ENCODE measurements around the gene GRID2.
A peak's percentile ranks its signal among the peaks of the same experiment; 100 is the strongest.

The GRID2 gene

DNA sequence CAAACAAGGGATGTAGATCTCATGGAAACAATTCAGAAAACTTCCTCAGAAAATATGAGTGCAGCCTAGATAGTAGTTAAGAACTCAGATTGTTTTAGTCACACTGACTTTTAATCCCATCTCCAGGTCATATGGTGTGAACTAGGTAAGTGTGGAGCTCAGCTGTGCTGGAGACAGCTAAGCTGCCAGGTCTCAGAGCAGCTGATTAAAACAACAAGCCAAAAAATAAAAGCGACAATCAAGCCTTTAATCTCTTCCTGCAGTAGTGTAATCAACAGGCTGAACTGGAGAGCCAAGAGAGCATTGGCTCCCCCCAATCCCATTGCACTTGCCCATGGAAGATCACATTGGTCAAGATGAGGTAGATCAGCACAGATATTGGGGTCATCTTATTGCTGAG, 1426.5 kb downstream of the GRID2 start:
- Histone ChIP-seq H3K9me3 (ENCODE audit: severe bottlenecking) (no peaks in the 10 kb centered on the region), H3K4me3 (ENCODE audit: low read depth, low read length) (no peak overlapping the region), H3K36me3 (no peaks in the 10 kb centered on the region), H3K27ac (no peak overlapping the region), H3K27me3 (ENCODE audit: insufficient read depth, low read depth, severe bottlenecking) (no peaks in the 10 kb centered on the region)
- DNase-seq: peak; percentile 55
- TF ChIP-seq, protein P1, sequence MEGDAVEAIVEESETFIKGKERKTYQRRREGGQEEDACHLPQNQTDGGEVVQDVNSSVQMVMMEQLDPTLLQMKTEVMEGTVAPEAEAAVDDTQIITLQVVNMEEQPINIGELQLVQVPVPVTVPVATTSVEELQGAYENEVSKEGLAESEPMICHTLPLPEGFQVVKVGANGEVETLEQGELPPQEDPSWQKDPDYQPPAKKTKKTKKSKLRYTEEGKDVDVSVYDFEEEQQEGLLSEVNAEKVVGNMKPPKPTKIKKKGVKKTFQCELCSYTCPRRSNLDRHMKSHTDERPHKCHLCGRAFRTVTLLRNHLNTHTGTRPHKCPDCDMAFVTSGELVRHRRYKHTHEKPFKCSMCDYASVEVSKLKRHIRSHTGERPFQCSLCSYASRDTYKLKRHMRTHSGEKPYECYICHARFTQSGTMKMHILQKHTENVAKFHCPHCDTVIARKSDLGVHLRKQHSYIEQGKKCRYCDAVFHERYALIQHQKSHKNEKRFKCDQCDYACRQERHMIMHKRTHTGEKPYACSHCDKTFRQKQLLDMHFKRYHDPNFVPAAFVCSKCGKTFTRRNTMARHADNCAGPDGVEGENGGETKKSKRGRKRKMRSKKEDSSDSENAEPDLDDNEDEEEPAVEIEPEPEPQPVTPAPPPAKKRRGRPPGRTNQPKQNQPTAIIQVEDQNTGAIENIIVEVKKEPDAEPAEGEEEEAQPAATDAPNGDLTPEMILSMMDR (IDR thresholded peaks at IDR 0.05; ENCODE audit: low read depth, low read length): no peak

DNA sequence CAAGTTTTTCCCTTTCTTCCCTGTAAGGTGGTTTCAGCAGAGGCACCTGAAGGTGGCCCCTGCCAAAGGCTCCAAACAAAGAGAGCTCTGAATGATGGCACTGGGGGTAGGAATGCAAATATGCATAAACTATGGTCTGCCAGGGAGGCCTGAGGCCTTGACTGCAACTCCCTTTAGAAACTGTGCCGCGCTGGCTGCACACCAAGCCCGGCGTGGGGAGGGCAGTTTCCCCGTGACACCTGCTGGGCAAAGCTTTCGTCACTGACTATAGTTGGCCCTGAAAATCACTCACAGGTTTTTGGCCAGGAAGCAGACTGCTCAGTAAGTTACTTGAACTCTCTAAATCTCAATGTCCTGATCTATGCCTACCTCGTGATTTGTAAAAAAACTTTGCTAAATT, 1427.0 kb downstream of the GRID2 start:
- TF ChIP-seq, protein P1 (IDR thresholded peaks at IDR 0.05; ENCODE audit: low read depth, low read length): no peak
- H3K9me3 ChIP-seq (ENCODE audit: severe bottlenecking): no peaks in the 10 kb centered on the region
- H3K27me3 ChIP-seq (ENCODE audit: insufficient read depth, low read depth, severe bottlenecking): no peaks in the 10 kb centered on the region
- no peaks in the 10 kb centered on the region for H3K36me3 ChIP-seq
- no peak overlapping the region for H3K27ac ChIP-seq
- DNase-seq: no peak
- no peak overlapping the region for H3K4me3 ChIP-seq (ENCODE audit: low read depth, low read length)

DNA sequence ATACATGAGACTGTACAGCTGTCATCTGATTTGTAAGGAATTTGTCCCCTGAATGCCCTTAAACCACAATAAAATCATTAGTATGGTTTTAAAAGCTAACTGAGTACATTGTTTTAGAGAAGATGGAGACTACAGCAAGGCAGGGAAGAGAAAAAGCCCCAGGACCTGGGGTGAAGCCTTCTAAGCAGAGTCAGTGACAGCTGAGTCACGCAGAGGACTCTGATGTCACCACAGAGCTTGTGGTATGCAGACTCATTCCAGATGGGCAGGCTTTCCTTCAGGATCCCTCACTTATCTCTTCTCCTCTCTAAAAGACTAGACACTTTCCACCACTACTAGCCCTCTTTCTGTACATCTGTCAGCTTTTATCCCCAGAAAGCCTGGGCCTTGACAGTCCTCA, 1427.7 kb downstream of the GRID2 start:
- TF ChIP-seq, protein P1 (IDR thresholded peaks at IDR 0.05; ENCODE audit: low read depth, low read length): no peak
- Histone ChIP-seq H3K36me3 (no peaks in the 10 kb centered on the region), H3K27ac (no peak overlapping the region), H3K9me3 (ENCODE audit: severe bottlenecking) (no peaks in the 10 kb centered on the region), H3K4me3 (ENCODE audit: low read depth, low read length) (no peak overlapping the region), H3K27me3 (ENCODE audit: insufficient read depth, low read depth, severe bottlenecking) (no peaks in the 10 kb centered on the region)
- DNase-seq: peak; percentile 49

DNA sequence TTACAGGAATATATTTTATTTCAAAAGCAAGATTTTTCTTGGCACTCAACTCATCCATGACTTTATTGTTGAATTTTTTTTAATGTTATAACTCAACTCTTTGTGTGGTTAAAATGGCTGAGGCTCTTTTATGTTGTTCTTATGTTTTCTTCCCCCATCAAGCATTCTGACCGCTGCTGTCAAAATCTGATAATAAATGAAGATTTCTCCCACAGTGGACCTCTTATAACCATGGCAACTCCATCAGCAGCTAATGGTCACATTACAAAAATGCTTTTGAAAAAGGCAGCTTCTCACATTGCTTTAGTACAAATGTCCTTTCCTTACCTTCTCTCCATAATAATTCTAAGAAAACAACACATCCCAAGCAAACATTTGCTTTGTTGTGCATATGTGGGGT, 1428.7 kb downstream of the GRID2 start:
- TF ChIP-seq, protein P1 (IDR thresholded peaks at IDR 0.05; ENCODE audit: low read depth, low read length): no peak
- Histone ChIP-seq H3K4me3 (ENCODE audit: low read depth, low read length) (no peak overlapping the region), H3K36me3 (no peaks in the 10 kb centered on the region), H3K27me3 (ENCODE audit: insufficient read depth, low read depth, severe bottlenecking) (no peaks in the 10 kb centered on the region), H3K9me3 (ENCODE audit: severe bottlenecking) (no peaks in the 10 kb centered on the region), H3K27ac (no peak overlapping the region)
- no peak for DNase-seq

DNA sequence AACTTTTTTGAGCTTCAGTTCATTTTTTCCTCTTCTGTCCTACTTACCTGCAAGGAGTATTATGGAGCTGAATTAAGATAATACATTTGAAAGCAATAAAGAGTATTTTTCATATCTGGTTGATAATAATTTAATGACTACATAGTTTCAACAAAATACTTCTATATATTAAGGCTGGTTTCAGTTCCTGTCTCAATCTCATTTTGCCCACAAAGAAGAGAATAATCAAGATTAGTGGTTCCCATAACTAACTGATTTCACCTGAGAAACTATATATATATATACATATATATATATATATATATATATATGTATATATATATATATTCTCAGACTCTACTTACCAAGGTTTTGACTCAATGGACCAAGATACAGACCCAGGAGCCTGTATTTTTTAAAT, 1437.1 kb downstream of the GRID2 start:
- DNase-seq: no peak
- TF ChIP-seq, protein P1 (IDR thresholded peaks at IDR 0.05; ENCODE audit: low read depth, low read length): no peak
- Histone ChIP-seq H3K9me3 (ENCODE audit: severe bottlenecking) (no peaks in the 10 kb centered on the region), H3K27ac (no peak overlapping the region), H3K27me3 (ENCODE audit: insufficient read depth, low read depth, severe bottlenecking) (no peaks in the 10 kb centered on the region), H3K4me3 (ENCODE audit: low read depth, low read length) (no peak overlapping the region), H3K36me3 (no peaks in the 10 kb centered on the region)

DNA sequence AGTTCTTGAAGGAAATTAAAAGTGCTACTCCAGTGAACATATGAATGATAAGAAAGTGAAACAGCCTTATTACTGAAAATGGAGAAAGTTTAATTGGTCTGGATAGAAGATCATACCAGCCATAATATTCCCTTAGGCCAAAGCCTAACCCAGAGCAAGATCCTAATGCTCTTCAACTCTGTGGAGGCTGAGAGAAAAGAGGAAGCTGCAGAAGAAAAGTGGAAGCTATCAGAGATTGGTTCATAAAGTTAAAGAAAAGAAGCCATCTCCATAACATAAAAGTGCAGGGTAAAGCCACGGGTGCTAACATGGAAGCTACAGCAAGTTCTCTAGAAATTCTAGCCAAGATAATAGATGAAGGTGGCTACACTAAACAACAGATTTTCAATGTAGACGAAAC, 1439.3 kb downstream of the GRID2 start:
- Histone ChIP-seq H3K27ac (no peak overlapping the region), H3K4me3 (ENCODE audit: low read depth, low read length) (no peak overlapping the region), H3K9me3 (ENCODE audit: severe bottlenecking) (no peaks in the 10 kb centered on the region), H3K36me3 (no peaks in the 10 kb centered on the region), H3K27me3 (ENCODE audit: insufficient read depth, low read depth, severe bottlenecking) (no peaks in the 10 kb centered on the region)
- TF ChIP-seq, protein P1 (IDR thresholded peaks at IDR 0.05; ENCODE audit: low read depth, low read length): no peak
- no peak for DNase-seq

All from WERI-Rb-1 (cell line).